Neural cell (in vitro differentiated cells): Measurements from ENCODE around the gene SENP2.

Source experiments
- POLR2AphosphoS5 ChIP-seq: IDR thresholded peaks from 2 replicates; pipeline ENCODE4 v1.6.1; 2012
- TAF1 ChIP-seq: IDR thresholded peaks from 2 replicates; pipeline ENCODE4 v1.6.1; 2012; ENCODE audit warnings: low read depth
- TF ChIP-seq, protein P1 (sequence below): fragments of 450-650 bp; IDR thresholded peaks from 2 replicates; pipeline ENCODE4 v1.5.1; 2014; ENCODE audit warnings: antibody characterized with exemption, mild to moderate bottlenecking, moderate library complexity; ENCODE audit not compliant: poor library complexity, severe bottlenecking

- TF ChIP-seq, protein P1, sequence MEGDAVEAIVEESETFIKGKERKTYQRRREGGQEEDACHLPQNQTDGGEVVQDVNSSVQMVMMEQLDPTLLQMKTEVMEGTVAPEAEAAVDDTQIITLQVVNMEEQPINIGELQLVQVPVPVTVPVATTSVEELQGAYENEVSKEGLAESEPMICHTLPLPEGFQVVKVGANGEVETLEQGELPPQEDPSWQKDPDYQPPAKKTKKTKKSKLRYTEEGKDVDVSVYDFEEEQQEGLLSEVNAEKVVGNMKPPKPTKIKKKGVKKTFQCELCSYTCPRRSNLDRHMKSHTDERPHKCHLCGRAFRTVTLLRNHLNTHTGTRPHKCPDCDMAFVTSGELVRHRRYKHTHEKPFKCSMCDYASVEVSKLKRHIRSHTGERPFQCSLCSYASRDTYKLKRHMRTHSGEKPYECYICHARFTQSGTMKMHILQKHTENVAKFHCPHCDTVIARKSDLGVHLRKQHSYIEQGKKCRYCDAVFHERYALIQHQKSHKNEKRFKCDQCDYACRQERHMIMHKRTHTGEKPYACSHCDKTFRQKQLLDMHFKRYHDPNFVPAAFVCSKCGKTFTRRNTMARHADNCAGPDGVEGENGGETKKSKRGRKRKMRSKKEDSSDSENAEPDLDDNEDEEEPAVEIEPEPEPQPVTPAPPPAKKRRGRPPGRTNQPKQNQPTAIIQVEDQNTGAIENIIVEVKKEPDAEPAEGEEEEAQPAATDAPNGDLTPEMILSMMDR, result no peak
- no peak for TF ChIP-seq POLR2AphosphoS5
- no peak for TF ChIP-seq TAF1
These were observed 607 bp upstream of the SENP2 start for GRCh38 chr3:185585518-185585858.
